Omental fat pad (tissue), 4 donors: ENCODE results near the gene SLC6A1. TPM values are rescaled to one million over a fixed set of nuclear protein-coding genes. Genes with fewer than 3 reads are reported as not detected.

Source experiments
- ATAC-seq: fragments of 150-250 bp; one replicate; pipeline ENCODE4 v1.9.1; 2016; ENCODE audit warnings: mild to moderate bottlenecking, moderate library complexity; ENCODE audit not compliant: low FRiP score
- DNase-seq: peaks from one replicate; pipeline ENCODE4 v3.0.0-alpha.2; 2019; ENCODE audit warnings: low spot score
- CTCF ChIP-seq, 3 donors: fragments of 450-650 bp; IDR thresholded peaks; one replicate each; pipeline ENCODE4 v1.5.1; 2016 to 2017; ENCODE audit warnings: antibody characterized with exemption in 3 of 3, mild to moderate bottlenecking in 3 of 3, moderate library complexity in 2 of 3
- total RNA-seq, 4 donors: library from RNA; depleted of rRNA; stranded (reverse); fragments of >200 nt; gene quantifications; one replicate each; pipeline ENCODE4 v1.1.0, GENCODE V29; 2016

SLC6A1 gene
- total RNA-seq, 4 donors from 2014 or later, result 0.09 to 2.0 (median 0.49) TPM

GRCh38 chr3:10997196-10997595 lies 4.6 kb downstream of the SLC6A1 start:
- no peak for TF ChIP-seq CTCF (IDR thresholded peaks at IDR 0.05)
- DNase-seq, result no peak
- ATAC-seq, result no peak

GRCh38 chr3:10998542-10998941 lies 6.0 kb downstream of the SLC6A1 start:
- TF ChIP-seq CTCF (IDR thresholded peaks at IDR 0.05), result no peak
- DNase-seq (no peak), ATAC-seq (no peak)

GRCh38 chr3:10999221-11000107 lies 6.9 kb downstream of the SLC6A1 start:
- DNase-seq (no peak), ATAC-seq (no peak)
- TF ChIP-seq CTCF (IDR thresholded peaks at IDR 0.05), result no peak

GRCh38 chr3:11000528-11000927 lies 8.0 kb downstream of the SLC6A1 start:
- no peak for TF ChIP-seq CTCF (IDR thresholded peaks at IDR 0.05)
- ATAC-seq (no peak), DNase-seq (no peak)

- DNase-seq, result no peak
- no peak for TF ChIP-seq CTCF (IDR thresholded peaks at IDR 0.05)
- no peak for ATAC-seq
Measured at GRCh38 chr3:11001020-11001657, 8.6 kb downstream of the SLC6A1 start.

GRCh38 chr3:11001658-11002021 lies 9.1 kb downstream of the SLC6A1 start:
- TF ChIP-seq CTCF (IDR thresholded peaks at IDR 0.05), result no peak
- DNase-seq (no peak), ATAC-seq (no peak)
